ENCODE data around the gene PHB1.
"Not testable (repeated sequence)": the region's sequence is repeated elsewhere in the genome, so short reads cannot be mapped to it uniquely, and the experiment has no call there.

Gene PHB1

DNA sequence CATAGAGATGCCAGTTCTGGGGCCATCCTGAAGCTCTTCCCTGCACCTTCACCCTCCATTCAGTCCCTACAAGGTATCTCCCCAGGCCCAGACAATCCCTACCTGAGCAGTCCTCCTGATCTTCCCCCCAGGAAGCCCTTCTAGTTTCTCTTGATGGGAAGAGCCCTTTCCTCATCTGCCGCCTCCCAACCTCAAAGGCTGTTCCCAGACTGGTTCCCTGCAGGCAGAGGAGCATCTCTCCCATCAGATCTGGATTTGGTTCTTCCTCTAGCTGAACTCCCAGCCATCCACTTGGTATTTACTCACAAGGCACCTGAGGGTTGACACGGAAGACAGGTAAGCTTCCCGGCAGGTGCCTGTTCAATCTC is 24.6 kb upstream of the PHB1 start:
- DNase-seq = no peak

DNA sequence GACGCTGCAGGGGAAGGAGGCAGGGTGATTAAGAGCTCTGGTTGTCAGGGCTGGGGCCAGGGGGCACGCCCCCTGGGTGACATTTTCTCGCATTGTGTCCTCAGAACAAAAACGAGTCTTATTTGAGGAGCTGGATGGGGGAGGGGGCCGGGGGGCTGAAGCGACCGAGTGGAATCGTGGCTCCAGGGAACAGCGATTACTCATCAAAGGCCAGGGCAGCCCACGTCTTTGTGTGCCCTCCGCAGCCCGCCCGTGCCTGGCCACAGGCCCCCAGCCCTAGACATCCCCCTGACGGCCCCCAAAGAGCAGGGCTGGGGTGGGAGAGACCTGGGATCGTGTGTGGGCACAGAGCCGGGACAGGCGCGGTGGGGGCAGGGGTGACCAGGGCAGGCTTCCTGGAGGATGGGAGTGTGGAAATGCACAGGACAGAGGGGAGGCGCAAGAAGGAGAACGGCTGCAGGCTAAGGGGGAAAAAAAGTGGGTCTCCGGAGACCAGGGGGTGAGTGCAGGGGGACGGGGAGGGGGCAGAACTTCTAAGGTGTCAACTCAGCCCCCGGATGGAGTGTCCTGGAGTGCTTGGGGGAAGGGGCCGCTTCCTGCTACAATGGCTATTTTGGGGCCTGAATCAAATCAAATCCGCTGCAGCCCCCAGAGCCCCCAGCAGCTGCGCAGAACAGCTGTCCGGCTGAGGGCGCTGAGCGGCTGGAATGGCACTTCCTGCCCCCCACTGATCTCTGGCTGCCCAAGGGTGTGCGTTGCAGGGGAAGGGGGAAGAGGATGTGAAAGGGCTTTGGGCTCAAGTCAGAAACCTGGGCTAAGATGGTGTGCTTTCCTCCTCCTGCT is 24.0 kb upstream of the PHB1 start:
- DNase-seq = no peak

DNA sequence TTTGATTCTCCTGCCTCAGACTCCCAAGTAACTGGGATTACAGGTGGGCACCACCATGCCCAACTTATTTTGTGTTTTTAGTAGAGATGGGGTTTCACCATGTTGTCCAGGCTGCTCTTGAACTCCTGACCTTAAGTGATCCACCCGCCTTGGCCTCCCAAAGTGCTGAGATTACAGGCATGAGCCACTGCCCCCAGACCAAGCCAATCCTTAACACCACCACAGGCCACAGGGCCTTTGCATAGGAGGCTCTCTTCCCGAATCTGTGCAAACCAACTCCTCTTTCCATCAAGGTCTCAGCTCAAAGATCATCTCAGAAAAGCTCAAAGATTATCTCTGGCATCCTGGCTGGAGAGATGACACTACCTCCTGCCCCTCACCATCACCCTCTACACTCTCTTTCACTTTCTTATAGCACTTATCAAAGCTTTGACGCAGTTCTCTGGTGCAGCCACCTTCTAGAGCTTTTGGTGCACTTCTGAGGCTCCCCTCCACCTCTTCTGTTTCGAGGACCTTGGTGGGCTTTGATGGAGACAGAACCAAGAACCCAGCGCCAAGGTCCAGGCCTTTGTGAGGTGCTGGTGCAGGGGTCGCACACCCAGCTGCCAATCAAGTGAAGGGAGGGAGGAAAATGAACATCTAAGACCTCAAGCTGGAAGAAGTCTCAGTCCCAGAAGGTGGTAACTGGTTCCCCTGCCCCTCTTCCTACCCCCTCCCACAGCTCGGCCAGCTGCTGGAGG is 23.2 kb upstream of the PHB1 start:
- no peak for DNase-seq

DNA sequence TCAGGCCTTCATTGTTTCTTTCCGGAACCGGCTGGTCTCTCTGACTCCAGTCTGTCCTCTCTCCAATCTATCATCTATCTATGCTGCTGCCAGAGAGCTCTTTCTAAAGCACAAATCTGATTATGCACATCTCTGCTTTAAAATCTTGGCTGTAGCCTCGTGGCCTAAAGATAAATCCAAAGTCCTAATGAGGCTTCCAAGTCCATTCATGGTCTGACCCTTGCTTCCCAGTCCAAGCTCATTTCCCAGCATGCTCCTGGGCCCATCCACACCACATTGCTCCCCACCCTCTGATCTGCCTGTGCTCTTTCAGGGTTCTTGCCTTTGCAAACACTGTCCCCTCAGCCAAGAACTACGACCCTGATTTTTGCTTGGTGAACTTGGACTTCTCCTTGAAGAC is 21.5 kb upstream of the PHB1 start:
- DNase-seq = no peak

DNA sequence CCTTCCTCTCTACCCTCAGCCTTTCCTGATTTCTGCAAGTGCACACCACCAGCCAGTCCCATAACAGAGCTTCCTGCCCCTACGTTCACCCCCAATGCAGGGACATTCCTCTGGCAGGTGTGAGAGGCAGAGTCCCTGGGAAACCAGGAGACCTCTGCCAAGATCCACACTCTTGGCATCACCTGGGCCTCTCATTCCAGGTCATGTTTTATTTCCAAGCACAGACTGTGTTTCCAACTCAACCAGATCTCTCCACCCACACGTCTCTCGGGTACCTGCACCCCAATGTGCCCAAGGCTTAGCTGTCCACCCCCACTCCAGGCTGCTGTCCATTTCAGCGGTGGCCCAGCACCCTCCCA is 21.0 kb upstream of the PHB1 start:
- DNase-seq = no peak

DNA sequence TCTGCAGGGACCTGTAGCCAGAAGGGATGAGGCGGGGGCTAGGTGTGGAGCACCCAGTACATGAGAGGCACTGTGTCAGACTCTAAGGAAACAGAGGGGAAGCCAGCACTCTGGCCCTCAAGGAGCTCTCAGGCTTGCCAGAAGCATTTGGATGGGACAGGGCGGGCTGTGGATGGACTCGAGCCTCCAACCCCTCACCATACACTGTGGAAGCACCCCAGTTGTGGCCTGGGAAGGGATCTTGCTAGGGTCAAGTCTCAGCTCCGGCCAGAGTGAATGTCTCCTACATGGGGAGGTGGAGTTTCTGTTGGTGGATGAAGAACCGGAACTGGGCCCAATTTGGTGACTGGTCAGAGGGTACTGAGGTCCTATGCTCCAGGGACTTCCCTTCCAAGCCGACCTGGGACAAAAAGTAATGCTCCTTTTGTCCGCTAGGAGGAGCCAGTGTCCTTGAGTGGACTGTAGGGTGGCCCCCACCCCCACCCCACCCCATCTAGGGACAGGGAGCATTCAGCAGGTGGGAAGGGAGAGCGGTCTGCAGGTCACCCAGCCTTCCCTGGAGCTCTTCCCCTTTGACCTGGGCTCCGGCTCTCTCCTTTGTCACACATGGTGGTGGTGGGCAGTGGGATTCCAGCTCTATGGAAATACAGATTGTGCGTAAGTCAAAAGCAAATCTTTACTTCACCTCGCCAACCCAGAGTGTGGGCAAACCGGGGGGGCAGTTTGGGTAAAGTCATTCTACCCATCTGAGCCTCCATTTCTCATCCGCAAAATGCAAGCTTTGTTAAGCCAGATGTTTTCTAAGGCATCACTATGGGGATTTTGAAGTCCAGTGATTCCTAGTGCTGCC is 20.4 kb upstream of the PHB1 start:
- DNase-seq = peak; percentile 19

DNA sequence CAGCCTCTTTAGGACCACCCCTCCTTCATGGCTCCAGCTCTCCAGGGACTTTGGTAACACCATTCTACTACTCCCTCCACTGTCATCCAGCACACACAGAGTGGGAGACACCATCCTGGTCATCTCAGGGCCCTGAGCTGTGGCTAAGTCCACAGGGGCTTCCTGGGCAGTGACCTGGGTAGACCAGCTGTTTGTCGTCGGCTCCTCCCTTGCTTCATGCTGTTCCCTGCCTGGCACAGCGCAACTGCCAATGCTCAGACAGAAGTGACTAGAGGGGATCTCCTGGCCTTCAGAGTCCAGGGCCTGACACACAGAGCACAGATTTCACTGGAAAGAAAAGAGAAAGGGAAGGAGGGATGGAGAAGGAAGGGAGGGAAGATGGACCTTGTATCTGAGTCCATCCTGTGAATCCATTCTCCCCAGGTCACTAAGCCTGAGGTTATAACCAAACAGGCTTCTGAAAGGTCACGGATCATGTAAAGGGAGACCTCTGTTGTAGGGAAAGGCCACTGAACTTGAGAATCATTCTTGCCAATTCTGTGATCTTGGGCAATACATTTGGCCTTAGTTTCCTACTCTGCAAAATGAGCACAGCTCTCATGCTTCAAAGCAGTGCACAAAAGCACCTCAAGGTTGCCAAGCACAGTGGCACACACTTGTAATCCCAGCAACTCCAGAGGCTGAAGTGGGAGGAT is 18.5 kb upstream of the PHB1 start:
- no peak for DNase-seq

DNA sequence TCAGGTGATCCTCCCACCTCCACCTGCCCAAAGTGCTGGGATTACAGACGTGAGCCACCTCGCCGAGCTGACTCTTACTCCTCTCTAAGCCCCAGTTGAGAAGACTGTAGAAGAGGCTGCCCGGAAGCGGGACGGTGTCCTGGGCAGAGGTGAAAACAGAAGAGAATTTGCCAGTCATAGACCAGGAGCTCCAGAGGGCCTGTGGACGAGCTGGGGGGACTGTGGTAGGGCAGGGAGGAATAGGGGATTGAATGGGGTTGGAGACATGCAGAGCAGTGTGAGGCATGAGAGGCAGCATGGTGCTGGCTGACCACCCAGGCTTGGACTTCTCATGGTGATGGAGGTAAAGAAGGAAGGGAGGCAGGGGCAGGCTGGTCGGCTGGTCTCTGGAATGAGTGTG is 17.1 kb upstream of the PHB1 start:
- no peak for DNase-seq

DNA sequence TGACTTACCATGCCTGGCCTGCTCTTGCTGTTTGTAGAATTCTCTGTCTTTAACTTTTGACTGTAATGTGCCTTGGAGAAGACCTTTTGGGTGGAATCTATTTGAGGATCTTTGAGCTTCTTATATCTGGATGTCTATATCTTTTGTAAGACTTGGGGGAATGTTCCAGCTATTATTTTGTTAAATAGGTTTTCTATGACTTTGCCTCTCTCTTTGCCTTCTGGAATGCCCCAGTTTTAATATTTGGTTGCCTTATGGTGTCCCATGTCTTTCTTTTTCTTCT is 10.3 kb upstream of the PHB1 start:
- DNase-seq = no peak

DNA sequence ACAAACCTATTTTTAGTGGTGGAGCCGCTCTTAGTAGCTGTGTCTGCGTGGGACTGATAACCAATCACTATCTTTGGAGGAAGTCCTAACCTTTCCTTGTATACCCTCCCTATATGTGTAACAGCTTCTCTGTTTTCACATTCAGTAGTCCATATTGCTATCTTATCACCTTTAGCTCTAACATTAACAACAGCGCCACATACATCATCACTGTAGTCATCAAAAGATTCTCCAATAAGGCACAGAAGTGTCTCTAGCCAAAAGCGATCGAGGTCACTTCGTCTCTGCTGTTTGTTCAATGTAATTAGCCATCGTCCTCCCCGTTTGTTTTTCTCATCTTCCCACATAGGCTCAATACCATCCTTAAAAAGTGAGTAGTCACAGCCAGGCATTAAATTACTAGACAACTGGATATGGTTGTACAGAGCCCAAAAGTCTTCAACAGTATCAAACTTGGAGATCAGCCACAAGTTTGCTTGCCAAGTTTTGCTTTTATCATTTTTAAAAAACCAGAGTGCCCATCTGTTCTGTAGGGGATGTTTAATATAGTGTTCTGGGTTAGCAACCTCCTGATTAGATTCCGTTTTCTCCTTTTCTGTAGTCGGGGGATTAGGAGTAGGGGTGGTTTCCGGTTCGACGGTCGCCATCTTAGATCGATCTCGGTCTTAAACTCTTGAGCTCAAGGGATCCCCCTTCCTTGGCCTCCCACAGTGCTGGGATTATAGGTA is 9.8 kb upstream of the PHB1 start:
- not testable (repeated sequence) for DNase-seq

DNA sequence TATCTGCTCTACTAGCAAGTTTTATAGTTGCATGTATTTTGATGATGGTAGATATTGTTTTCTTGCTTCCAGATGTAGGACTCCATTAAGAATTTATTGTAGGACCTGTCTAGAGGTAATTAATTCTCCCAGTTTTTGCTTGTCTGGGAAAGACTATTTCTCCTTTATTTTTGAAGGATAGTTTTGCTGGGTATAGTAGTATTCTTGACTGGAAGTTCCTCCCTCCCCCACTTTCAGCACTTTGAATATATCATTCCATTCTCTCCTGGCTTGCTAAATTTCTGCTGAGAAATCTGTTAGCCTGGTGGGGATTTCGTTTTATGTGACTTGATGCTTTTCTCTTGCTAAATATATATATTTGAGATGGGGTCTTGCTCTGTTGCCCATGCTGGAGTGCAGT is 8.0 kb upstream of the PHB1 start:
- no peak for DNase-seq

DNA sequence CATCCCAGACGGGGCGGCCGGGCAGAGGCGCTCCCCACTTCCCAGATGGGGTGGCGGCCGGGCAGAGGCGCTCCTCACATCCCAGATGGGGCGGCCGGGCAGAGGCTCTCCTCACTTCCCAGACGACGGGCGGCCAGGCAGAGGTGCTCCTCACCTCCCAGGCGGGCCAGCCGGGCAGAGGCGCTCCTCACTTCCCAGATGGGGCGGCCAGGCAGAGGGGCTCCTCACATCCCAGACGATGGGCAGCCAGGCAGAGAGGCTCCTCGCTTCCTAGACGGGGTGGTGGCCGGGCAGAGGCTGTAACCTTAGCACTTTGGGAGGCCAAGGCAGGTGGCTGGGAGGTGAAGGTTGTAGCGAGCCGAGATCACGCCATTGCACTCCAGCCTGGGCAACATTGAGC is 5.1 kb upstream of the PHB1 start:
- not testable (repeated sequence) for DNase-seq

DNA sequence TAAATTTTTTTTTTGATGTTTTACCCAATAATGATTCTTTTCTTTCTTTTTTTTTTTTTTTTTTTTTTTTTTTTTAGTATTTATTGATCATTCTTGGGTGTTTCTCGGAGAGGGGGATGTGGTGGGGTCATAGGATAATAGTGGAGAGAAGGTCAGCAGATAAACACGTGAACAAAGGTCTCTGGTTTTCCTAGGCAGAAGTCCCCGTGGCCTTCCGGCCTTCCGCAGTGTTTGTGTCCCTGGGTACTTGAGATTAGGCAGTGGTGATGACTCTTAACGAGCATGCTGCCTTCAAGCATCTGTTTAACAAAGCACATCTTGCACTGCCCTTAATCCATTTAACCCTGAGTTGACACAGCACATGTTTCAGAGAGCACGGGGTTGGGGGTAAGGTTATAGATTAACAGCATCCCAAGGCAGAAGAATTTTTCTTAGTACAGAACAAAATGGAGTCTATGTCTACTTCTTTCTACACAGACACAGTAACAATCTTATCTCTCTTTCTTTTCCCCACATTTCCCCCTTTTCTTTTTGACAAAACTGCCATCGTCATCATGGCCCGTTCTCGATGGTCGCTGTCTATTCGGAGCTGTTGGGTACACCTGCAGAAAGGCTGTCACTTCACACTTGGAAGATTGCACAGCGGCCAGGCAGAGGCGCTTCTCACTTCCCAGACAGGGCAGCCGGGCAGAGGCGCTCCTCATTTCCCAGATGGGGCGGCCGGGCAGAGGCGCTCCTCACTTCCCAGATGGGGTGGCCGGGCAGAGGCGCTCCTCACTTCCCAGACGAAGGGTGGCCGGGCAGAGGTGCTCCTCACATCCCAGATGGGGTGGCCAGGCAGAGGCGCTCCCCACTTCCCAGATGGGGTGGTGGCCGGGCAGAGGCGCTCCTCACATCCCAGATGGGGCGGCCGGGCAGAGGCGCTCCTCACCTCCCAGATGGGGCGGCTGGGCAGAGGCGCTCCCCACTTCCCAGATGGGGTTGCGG is 4.4 kb upstream of the PHB1 start:
- not testable (repeated sequence) for DNase-seq

DNA sequence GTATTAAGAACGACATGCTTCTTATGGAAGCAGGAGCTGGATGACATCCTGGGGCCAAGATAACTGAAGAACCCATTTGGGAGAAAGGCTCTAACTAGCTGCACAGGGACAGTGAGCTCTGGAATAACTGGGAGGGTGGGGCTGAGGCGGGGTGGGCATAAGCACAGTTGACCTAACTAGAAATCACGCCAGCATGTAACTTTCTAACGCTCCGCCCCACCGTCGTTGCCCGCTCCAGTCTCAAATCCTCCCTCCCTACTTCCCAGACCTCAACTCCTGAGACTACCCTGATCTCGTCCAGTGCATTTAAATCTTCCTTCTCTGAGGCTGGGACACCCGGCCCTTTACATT is 436 bp downstream of the PHB1 start:
- DNase-seq = no peak

DNA sequence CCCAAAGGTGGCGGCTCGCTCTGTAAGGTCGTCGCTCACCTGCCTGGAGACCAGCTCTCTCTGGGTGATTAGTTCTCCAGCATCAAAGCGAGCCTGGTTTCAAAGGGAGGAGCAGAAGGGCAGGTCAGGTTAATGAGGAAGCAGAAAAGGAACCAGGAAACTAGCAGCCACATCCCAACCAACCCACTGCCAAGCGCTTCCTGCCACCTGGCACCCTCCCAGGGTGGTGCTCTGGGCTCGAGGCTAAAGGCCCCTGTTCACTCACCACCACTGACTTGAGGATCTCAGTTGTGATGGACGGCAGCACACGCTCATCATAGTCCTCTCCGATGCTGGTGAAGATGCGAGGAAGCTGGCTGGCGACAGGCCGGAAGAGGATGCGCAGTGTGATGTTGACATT is 5.6 kb downstream of the PHB1 start:
- no peak for DNase-seq

DNA sequence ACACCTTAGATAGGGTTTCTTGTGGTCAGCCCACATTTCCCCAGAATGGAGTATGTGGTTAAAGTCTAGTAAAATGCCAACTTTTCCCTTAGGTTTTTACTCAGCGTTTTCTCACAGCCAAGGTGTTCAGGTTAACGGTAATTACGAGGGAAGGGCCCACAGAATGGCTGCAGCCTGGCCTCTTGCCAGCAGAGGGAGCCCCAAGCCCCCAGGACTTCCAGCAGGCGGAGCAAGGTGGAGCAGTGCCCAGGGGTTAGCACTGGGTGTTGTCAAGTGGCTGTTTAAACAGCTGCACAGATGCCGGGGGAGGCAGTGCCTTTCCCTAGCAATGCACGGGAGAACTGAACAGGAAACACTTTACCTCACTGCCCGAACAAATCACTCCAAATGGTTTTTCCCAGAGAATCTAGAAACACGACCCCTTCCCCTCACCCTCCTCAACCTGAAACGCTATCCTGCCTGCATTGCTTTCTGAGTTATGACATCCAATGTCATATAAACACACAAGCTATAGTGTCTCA is 6.6 kb downstream of the PHB1 start:
- peak; percentile 92 for DNase-seq

DNA sequence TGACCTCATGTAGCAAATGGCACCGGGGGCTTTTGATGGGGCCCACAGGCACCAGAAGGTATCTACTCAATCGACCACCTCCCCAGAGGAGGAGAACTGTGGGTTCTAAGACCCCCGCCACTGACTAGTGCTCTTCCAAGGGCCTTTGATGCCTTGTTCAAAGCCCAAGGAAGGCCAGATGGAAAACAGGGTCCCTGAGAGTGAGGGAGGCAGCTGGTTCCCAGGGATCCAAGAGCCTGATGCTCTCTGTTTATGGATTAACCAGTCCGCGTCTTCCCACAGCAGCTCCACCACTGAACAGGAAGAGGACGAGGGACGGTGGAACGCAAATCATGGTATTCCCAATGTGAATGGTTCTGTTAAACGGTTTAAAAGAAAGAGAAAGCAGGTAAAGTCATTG is 7.6 kb downstream of the PHB1 start:
- DNase-seq = no peak

DNA sequence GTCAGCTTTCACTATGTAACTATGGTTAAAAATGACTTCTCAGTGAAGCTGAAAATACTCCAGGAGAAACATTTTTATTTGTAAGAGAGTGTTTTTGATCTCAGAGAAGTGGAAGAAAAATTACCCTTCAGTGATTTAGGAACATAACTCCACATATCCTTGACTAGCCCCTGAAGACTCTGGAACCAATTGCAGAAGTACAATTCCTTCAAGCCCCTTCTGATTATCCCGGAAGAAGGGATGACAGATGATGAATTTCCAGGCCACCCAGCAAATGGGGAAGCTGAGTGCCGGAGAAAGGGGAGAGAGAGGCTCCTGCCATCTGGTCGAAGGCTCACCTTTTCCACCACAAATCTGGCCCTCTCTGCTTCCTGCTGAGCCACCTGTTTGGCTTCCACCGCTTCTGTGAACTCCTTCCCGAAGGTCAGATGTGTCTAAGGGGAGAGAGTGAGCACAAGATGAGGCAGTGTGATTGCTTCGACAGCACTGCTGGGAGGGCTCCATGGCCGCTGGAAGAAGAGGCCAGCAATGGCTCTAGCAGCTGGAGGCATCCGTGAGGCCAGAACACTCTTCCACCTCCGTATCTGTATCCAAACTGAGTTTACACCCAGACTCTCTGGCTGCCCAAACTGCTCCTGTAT is 8.1 kb downstream of the PHB1 start:
- DNase-seq = no peak

DNA sequence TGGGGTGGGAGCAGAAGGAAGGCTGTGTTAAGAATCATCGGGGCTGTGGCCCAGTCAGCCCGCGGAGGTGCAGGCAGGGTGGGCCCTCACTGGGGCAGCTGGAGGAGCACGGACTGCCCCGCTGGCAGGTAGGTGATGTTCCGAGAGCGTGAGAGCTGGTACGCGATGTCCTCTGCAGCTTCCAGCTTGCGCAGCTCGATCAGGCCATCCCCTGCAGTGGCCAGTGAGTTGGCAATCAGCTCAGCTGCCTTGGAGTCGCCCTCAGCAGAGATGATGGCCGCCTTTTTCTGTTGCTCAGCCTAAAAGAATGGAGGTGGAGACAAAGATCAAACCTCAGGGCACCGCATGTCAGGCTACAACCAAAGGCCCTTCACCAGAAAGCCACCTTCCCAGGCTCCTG is 9.8 kb downstream of the PHB1 start:
- no peak for DNase-seq

DNA sequence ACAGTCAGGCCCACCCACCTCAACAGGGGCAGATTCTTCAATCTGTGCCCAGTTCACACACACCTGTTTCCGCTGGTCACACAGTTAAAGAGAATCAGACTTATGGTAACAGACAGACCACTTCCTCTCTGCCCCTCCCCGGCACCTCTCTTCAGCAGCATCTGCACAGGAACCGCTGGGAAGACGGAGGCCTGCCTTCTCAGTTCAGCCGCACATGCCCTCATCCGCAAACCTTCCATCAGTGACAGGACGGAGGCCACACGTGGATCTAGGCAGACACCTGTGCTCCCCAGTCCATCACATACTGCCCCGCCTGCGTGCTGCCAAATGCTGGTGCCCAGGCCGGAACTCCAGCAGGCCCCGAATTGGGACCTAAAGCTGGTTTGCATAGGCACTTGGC is 10.3 kb downstream of the PHB1 start:
- DNase-seq = no peak
